HCT116 (cell line): ENCODE data around the gene DZIP3. TPM values are rescaled to one million over a fixed set of nuclear protein-coding genes. Genes with fewer than 3 reads are reported as not detected.

Experiments
- ATAC-seq: fragments of 200-7000 bp; cut with Tn5 transposase; 2 replicates; pipeline ENCODE4 v1.9.1; 2020; ENCODE audit warnings: mild to moderate bottlenecking, moderate library complexity
- BruUV-seq: library from RNA; stranded (reverse); fragments of 400-500 nt; replicated peaks from 2 replicates; lab custom pipeline; 2021; lab: Mats Ljungman, UMichigan
- CTCF ChIA-PET: fragments of 300-600 bp; sonication (Branson Sonifier 250); formaldehyde crosslinking; loops from one replicate; lab custom pipeline; 2021; ENCODE audit warnings: antibody characterized with exemption; lab: Charles Lee
- POLR2A ChIA-PET: fragments of 300-600, 350-600 bp; sonication (Branson Sonifier 250); formaldehyde crosslinking; loops from one replicate; lab custom pipeline; 2021; ENCODE audit warnings: antibody characterized with exemption; lab: Charles Lee
- RAD21 ChIA-PET, 2 experiments: fragments of 300-600 bp; sonication (Branson Sonifier 250); formaldehyde crosslinking; loops; one replicate each; lab custom pipeline; 2023; ENCODE audit warnings: low total read pairs in 2 of 2; ENCODE audit not compliant: uncharacterized antibody in 2 of 2, unreplicated experiment in 2 of 2, low non-redundant PET in 1 of 2; lab: Charles Lee
- DNase-seq: peaks from one replicate; pipeline ENCODE4 v3.0.0-alpha.2; 2010; ENCODE audit warnings: low read depth, low spot score
- H2AFZ ChIP-seq: fragments of 200-600 bp; shearing (Covaris generic), sonication (generic); 2 replicates; pipeline ENCODE4 v1.6.1; 2017; ENCODE audit warnings: low read depth, mixed run types, mixed read lengths, antibody characterized with exemption, low read length; ENCODE audit not compliant: poor library complexity, severe bottlenecking
- H3K27ac ChIP-seq: 2 replicates; pipeline ENCODE4 v1.5.1; 2012; ENCODE audit warnings: low read depth, low read length
- H3K27me3 ChIP-seq: fragments of 200-600 bp; sonication (generic); 2 replicates; pipeline ENCODE4 v1.6.1; 2016; ENCODE audit warnings: mixed run types, low read length, mixed read lengths; ENCODE audit not compliant: insufficient read depth
- H3K36me3 ChIP-seq, 2 experiments: fragments of 200-500 bp in 1 of 2; fragments of 200-600 bp in 1 of 2; sonication (Bioruptor generic) in 1 of 2; sonication (generic) in 1 of 2; 2 replicates each; pipeline versions ENCODE4 v1.5.1 to v1.6.1; 2014 to 2016; ENCODE audit warnings: low read length in 2 of 2, inconsistent platforms in 1 of 2, mixed read lengths in 1 of 2, mixed run types in 1 of 2; ENCODE audit not compliant: insufficient read depth in 2 of 2, control insufficient read depth in 1 of 2
- H3K4me1 ChIP-seq, 2 experiments: fragments of 200-600 bp in 1 of 2; sonication (generic) in 1 of 2; 2 replicates each; pipeline versions ENCODE4 v1.5.1 to v1.6.1; 2012 to 2017; ENCODE audit warnings: low read length in 2 of 2, inconsistent platforms in 1 of 2, mild to moderate bottlenecking in 1 of 2, mixed read lengths in 1 of 2, mixed run types in 1 of 2, moderate library complexity in 1 of 2; ENCODE audit not compliant: insufficient read depth in 2 of 2, control insufficient read depth in 1 of 2
- H3K4me2 ChIP-seq: fragments of 200-600 bp; sonication (generic); 2 replicates; pipeline ENCODE4 v1.6.1; 2017; ENCODE audit warnings: mixed run types, low read length, mixed read lengths
- H3K4me3 ChIP-seq, 2 experiments: fragments of 200-600 bp in 1 of 2; sonication (generic) in 1 of 2; replicated peaks in 1 of 2; 2 replicates each; pipeline ENCODE4 v1.5.1; 2011 to 2016; ENCODE audit warnings: low read length in 2 of 2, control low read depth in 1 of 2, low read depth in 1 of 2, mild to moderate bottlenecking in 1 of 2, mixed read lengths in 1 of 2, mixed run types in 1 of 2
- H3K79me2 ChIP-seq: fragments of 200-600 bp; sonication (generic); 2 replicates; pipeline ENCODE4 v1.6.1; 2017; ENCODE audit warnings: mild to moderate bottlenecking, mixed run types, low read length, moderate library complexity, mixed read lengths; ENCODE audit not compliant: insufficient read depth
- H3K9ac ChIP-seq: fragments of 200-600 bp; sonication (generic); 2 replicates; pipeline ENCODE4 v1.6.1; 2016; ENCODE audit warnings: low read length, mixed read lengths
- H3K9me2 ChIP-seq: fragments of 200-600 bp; sonication (generic), shearing (Covaris generic); 2 replicates; pipeline ENCODE4 v1.6.1; 2017; ENCODE audit warnings: mixed run types, mild to moderate bottlenecking, moderate library complexity; ENCODE audit not compliant: insufficient read depth
- H3K9me3 ChIP-seq, 2 experiments: fragments of 200-500 bp in 1 of 2; fragments of 200-600 bp in 1 of 2; sonication (Bioruptor generic) in 1 of 2; sonication (generic) in 1 of 2; 2 replicates each; pipeline ENCODE4 v1.6.1; 2014 to 2017; ENCODE audit warnings: low read length in 2 of 2, mixed read lengths in 2 of 2, inconsistent platforms in 1 of 2, low read depth in 1 of 2, mild to moderate bottlenecking in 1 of 2, mixed run types in 1 of 2, moderate library complexity in 1 of 2; ENCODE audit not compliant: control insufficient read depth in 1 of 2, insufficient read depth in 1 of 2
- H4K20me1 ChIP-seq: fragments of 200-600 bp; sonication (generic), shearing (Covaris generic); 2 replicates; pipeline ENCODE4 v1.6.1; 2017; ENCODE audit warnings: mixed run types, mild to moderate bottlenecking, moderate library complexity; ENCODE audit not compliant: insufficient read depth
- CTCF ChIP-seq, 3 experiments: fragments of 200-600 bp in 1 of 3; sonication (generic) in 1 of 3; IDR thresholded peaks in 2 of 3; conservative IDR thresholded peaks in 1 of 3; 2 replicates each; pipeline ENCODE4 v1.5.1; 2012 to 2017; ENCODE audit warnings: low read depth in 2 of 3, low read length in 2 of 3, antibody characterized with exemption in 1 of 3, borderline replicate concordance in 1 of 3, control low read depth in 1 of 3, mild to moderate bottlenecking in 1 of 3, mixed read lengths in 1 of 3, mixed run types in 1 of 3, moderate library complexity in 1 of 3; ENCODE audit not compliant: insufficient read depth in 1 of 3
- EGR1 ChIP-seq: IDR thresholded peaks from 2 replicates; pipeline ENCODE4 v1.6.1; 2012; ENCODE audit warnings: low read depth
- FOSL1 ChIP-seq: IDR thresholded peaks from 2 replicates; pipeline ENCODE4 v1.6.1; 2012; ENCODE audit warnings: low read depth
- MAX ChIP-seq: IDR thresholded peaks from 2 replicates; pipeline ENCODE4 v1.6.1; 2012
- POLR2AphosphoS5 ChIP-seq: IDR thresholded peaks from 2 replicates; pipeline ENCODE4 v1.6.1; 2011; ENCODE audit warnings: mild to moderate bottlenecking, low read depth, low read length, moderate library complexity
- REST ChIP-seq: IDR thresholded peaks from 2 replicates; pipeline ENCODE4 v1.6.1; 2012; ENCODE audit warnings: low read depth
- SRF ChIP-seq: IDR thresholded peaks from 2 replicates; pipeline ENCODE4 v1.6.1; 2012; ENCODE audit warnings: low read depth
- TCF7L2 ChIP-seq: IDR thresholded peaks from 2 replicates; pipeline ENCODE4 v1.7.0; 2011; ENCODE audit warnings: borderline replicate concordance, inconsistent platforms; ENCODE audit not compliant: insufficient read depth, insufficient read length; ENCODE audit errors: extremely low read depth
- ZBTB33 ChIP-seq: IDR thresholded peaks from 2 replicates; pipeline ENCODE4 v1.6.1; 2011; ENCODE audit warnings: mild to moderate bottlenecking, low read length, moderate library complexity; ENCODE audit not compliant: insufficient replicate concordance; ENCODE audit errors: extremely low read depth
- ZFX ChIP-seq: fragments of 450-650 bp; IDR thresholded peaks from 2 replicates; pipeline ENCODE4 v1.6.1; 2017
- intact Hi-C: fragments of 100-400 bp; cut with micrococcal nuclease; formaldehyde crosslinking; loops from 2 replicates; pipeline ENCODE4 v1.10.0; 2022
- total RNA-seq: library from RNA; stranded (reverse); gene quantifications from one replicate; pipeline ENCODE4 v1.2.1, GENCODE V29; 2021; ENCODE audit not compliant: unreplicated experiment

DZIP3 gene
- total RNA-seq, 1 experiment from 2014 or later: 19.4 TPM

- ChIA-PET RAD21 (no interaction called here), CTCF (interaction anchor here (1.7 kb wide), 1 partner anchor 146 kb away, joined by 4 read pairs; no protein-coding TSS in a partner anchor), POLR2A (no interaction called here)
- no TSS peak for BruUV-seq
- DNase-seq: no peak
- intact Hi-C loops: no loop called here
- Histone ChIP-seq H3K4me1 (no peaks in the 10 kb centered on the region), H3K4me3 (no peak overlapping the region), H3K4me2 (no peak overlapping the region), H3K27ac (no peak overlapping the region), H3K36me3 (no peaks in the 10 kb centered on the region), H3K27me3 (no peaks in the 10 kb centered on the region), H3K9me2 (no peaks in the 10 kb centered on the region), H2AFZ (no peak overlapping the region), H3K9me3 (no peaks in the 10 kb centered on the region), H3K79me2 (no peaks in the 10 kb centered on the region), H3K9ac (no peak overlapping the region), H4K20me1 (no peaks in the 10 kb centered on the region)
- TF ChIP-seq TCF7L2 (no peak), MAX (no peak), EGR1 (no peak), SRF (no peak), POLR2AphosphoS5 (no peak), FOSL1 (no peak), CTCF (IDR thresholded peaks at IDR 0.05 in 2 of 3, conservative IDR thresholded peaks at IDR 0.05 in 1 of 3; ENCODE audit: borderline replicate concordance in 1 of 3, insufficient read depth in 1 of 3, low read depth in 2 of 3, low read length in 2 of 3) (no peak), ZBTB33 (no peak), ZFX (no peak), REST (no peak)
- ATAC-seq: no peak
Observed at GRCh38 chr3:108672701-108673100, 83.2 kb downstream of the DZIP3 start.
